OCI-LY7 (cell line): Measurements from ENCODE around the gene CCDC184. TPM values are rescaled to one million over a fixed set of nuclear protein-coding genes. Genes with fewer than 3 reads are reported as not detected.

Experiments used
- Bru-seq: library from RNA; stranded (reverse); fragments of 400-500 nt; gene quantifications from one replicate; lab custom pipeline; 2021; lab: Mats Ljungman, UMichigan
- BruChase-seq, 2 experiments: library from RNA; stranded (reverse); fragments of 400-500 nt; gene quantifications; one replicate each; lab custom pipeline; 2021; lab: Mats Ljungman, UMichigan
- BruUV-seq: library from RNA; stranded (reverse); fragments of 400-500 nt; replicated peaks from 2 replicates; lab custom pipeline; 2021; lab: Mats Ljungman, UMichigan
- CTCF ChIA-PET: fragments of 300-600 bp; sonication (Branson Sonifier 250); formaldehyde crosslinking; loops from one replicate; lab custom pipeline; 2022; ENCODE audit warnings: antibody characterized with exemption; ENCODE audit not compliant: unreplicated experiment; lab: Charles Lee
- POLR2A ChIA-PET: fragments of 300-600 bp; sonication (Branson Sonifier 250); formaldehyde crosslinking; loops from one replicate; lab custom pipeline; 2022; ENCODE audit warnings: antibody characterized with exemption; lab: Charles Lee
- DNase-seq: peaks from one replicate; pipeline ENCODE4 v3.0.0-alpha.2; 2015; ENCODE audit warnings: low spot score
- H2AFZ ChIP-seq: fragments of 200-600 bp; sonication (generic), shearing (Covaris generic); 2 replicates; pipeline ENCODE4 v1.6.1; 2014; ENCODE audit warnings: mild to moderate bottlenecking, antibody characterized with exemption, low read length, moderate library complexity
- H3K27ac ChIP-seq: fragments of 200-600 bp; sonication (generic); 2 replicates; pipeline ENCODE4 v1.5.1; 2014; ENCODE audit warnings: mixed run types, low read depth, mild to moderate bottlenecking, moderate library complexity, low read length, inconsistent platforms; ENCODE audit not compliant: poor library complexity, severe bottlenecking
- H3K36me3 ChIP-seq: fragments of 200-600 bp; sonication (generic); 2 replicates; pipeline ENCODE4 v1.6.1; 2014; ENCODE audit warnings: mild to moderate bottlenecking, antibody characterized with exemption, low read length, moderate library complexity, mixed read lengths; ENCODE audit not compliant: insufficient read depth
- H3K4me1 ChIP-seq: fragments of 200-600 bp; sonication (generic); 2 replicates; pipeline ENCODE4 v1.5.1; 2014; ENCODE audit warnings: mild to moderate bottlenecking, low read length; ENCODE audit not compliant: insufficient read depth, poor library complexity, severe bottlenecking
- H3K4me2 ChIP-seq: fragments of 200-600 bp; sonication (generic); 2 replicates; pipeline ENCODE4 v1.6.1; 2014; ENCODE audit warnings: mild to moderate bottlenecking, low read length
- H3K4me3 ChIP-seq: fragments of 200-600 bp; sonication (generic); 2 replicates; pipeline ENCODE4 v1.5.1; 2014; ENCODE audit warnings: mild to moderate bottlenecking, low read depth, low read length; ENCODE audit not compliant: poor library complexity, severe bottlenecking
- H3K79me2 ChIP-seq: fragments of 200-600 bp; sonication (generic); 2 replicates; pipeline ENCODE4 v1.6.1; 2016; ENCODE audit warnings: low read depth, mild to moderate bottlenecking, low read length, moderate library complexity, mixed read lengths; ENCODE audit not compliant: insufficient read depth
- H3K9me2 ChIP-seq: fragments of 200-600 bp; sonication (generic); 2 replicates; pipeline ENCODE4 v1.6.1; 2016; ENCODE audit warnings: mild to moderate bottlenecking, low read length, mixed read lengths; ENCODE audit not compliant: insufficient read depth
- H3K9me3 ChIP-seq: fragments of 200-600 bp; sonication (generic); 2 replicates; pipeline ENCODE4 v1.6.1; 2014; ENCODE audit warnings: mild to moderate bottlenecking, mixed run types, low read length, mixed read lengths
- H4K20me1 ChIP-seq: fragments of 200-600 bp; sonication (generic); 2 replicates; pipeline ENCODE4 v1.6.1; 2014; ENCODE audit warnings: mild to moderate bottlenecking, antibody characterized with exemption, low read length, moderate library complexity, mixed read lengths; ENCODE audit not compliant: insufficient read depth
- CTCF ChIP-seq: fragments of 200-600 bp; sonication (generic); conservative IDR thresholded peaks from 2 replicates; pipeline ENCODE4 v1.5.1; 2014; ENCODE audit warnings: mild to moderate bottlenecking, antibody characterized with exemption, low read length, moderate library complexity, mixed read lengths
- EZH2phosphoT487 ChIP-seq: fragments of 200-600 bp; sonication (generic); IDR thresholded peaks from 2 replicates; pipeline ENCODE4 v1.6.1; 2018; ENCODE audit warnings: low read depth, borderline replicate concordance, mild to moderate bottlenecking, mixed run types, antibody characterized with exemption, low read length, moderate library complexity, mixed read lengths
- intact Hi-C: fragments of 100-400 bp; cut with micrococcal nuclease; formaldehyde crosslinking; loops from one replicate; pipeline ENCODE4 v1.10.0; 2022; ENCODE audit not compliant: unreplicated experiment
- long read RNA-seq: library from polyadenylated mRNA; stranded (forward); transcript quantifications from one replicate; pipeline ENCODE4 v2.0.0, GENCODE V29; 2022
- total RNA-seq, 2 experiments: library from RNA; depleted of rRNA in 1 of 2; stranded (reverse); fragments of >200 nt in 1 of 2; shearing (Covaris generic) in 1 of 2; gene quantifications; 2 replicates each; pipeline ENCODE4 v1.2.3, GENCODE V29; 2014 to 2022

Gene CCDC184
- total RNA-seq (2014; rRNA removed; shearing (Covaris generic)): not detected in 2 replicates
- total RNA-seq (2022): not detected in 2 replicates
- not detected for Bru-seq, nascent RNA
- BruChase-seq, experiment 1, labeled RNA remaining after a 6-hour chase: not detected
- BruChase-seq, experiment 2, labeled RNA remaining after a 2-hour chase: not detected
- long read RNA-seq, partial matches to known transcripts: 0 of 1 reads
- long read RNA-seq, other reads (novel, unspliced or antisense): 0 of 1 reads

GRCh38 chr12:48183091-48183875 lies at the start of gene CCDC184:
TSS of gene CCDC184 (plus strand) at chr12:48183644. CDS start at chr12:48184123, 479 bp downstream.
- no peaks in the 10 kb centered on the region for H4K20me1 ChIP-seq
- intact Hi-C loops: loop anchor here (5.0 kb wide), 1 partner anchor 434 kb away; no protein-coding TSS in a partner anchor
- BruUV-seq: no TSS peak
- no peak for TF ChIP-seq EZH2phosphoT487
- TF ChIP-seq CTCF: peak; percentile 76
- POLR2A ChIA-PET: interaction anchor here (0.5 to 1.6 kb wide), 6 partner anchors 13 to 488 kb away, joined by 3 to 12 read pairs (median 4); no protein-coding TSS in a partner anchor
- CTCF ChIA-PET: interaction anchor here (0.6 to 1.1 kb wide), 6 partner anchors 10 to 987 kb away, joined by 3 to 4 read pairs (median 3); no protein-coding TSS in a partner anchor
- H3K9me3 ChIP-seq: no peaks in the 10 kb centered on the region
- peak within 1 kb of the TSS; percentile 98 for H2AFZ ChIP-seq
- H3K79me2 ChIP-seq: no peaks in the 10 kb centered on the region
- H3K4me3 ChIP-seq: peak within 1 kb of the TSS; percentile 78
- H3K4me2 ChIP-seq: peak within 1 kb of the TSS; percentile 68
- H3K4me1 ChIP-seq: peaks cover 8% of the 10 kb centered on the region
- no peak within 1 kb of the TSS for H3K27ac ChIP-seq
- DNase-seq: peak; percentile 85
- H3K36me3 ChIP-seq: no peaks in the 10 kb centered on the region
- no peaks in the 10 kb centered on the region for H3K9me2 ChIP-seq

- Histone ChIP-seq H3K9me2 (no peaks in the 10 kb centered on the region), H4K20me1 (no peaks in the 10 kb centered on the region), H3K4me1 (no peaks in the 10 kb centered on the region), H3K79me2 (no peaks in the 10 kb centered on the region), H3K4me3 (no peak overlapping the region), H2AFZ (no peak overlapping the region), H3K27ac (no peak overlapping the region), H3K36me3 (peaks cover 93% of the 10 kb centered on the region), H3K4me2 (no peak overlapping the region), H3K9me3 (no peaks in the 10 kb centered on the region)
- ChIA-PET POLR2A (no interaction called here), CTCF (no interaction called here)
- no peak for DNase-seq
- no peak for TF ChIP-seq CTCF
- no peak for TF ChIP-seq EZH2phosphoT487
- intact Hi-C loops: no loop called here
- BruUV-seq: no TSS peak
Observed at GRCh38 chr12:48135027-48135426, 48.4 kb upstream of the CCDC184 start.
